Measurements from ENCODE around the gene CRHR2.
"Not testable (repeated sequence)": the region's sequence is repeated elsewhere in the genome, so short reads cannot be mapped to it uniquely, and the experiment has no call there.

Gene CRHR2

GRCh38 chr7:30652132-30652531, 30.1 kb downstream of the CRHR2 start:
- no peak for DNase-seq

GRCh38 chr7:30650421-30650808, 31.8 kb downstream of the CRHR2 start:
- peak; percentile 32 for DNase-seq

GRCh38 chr7:30649717-30650420, 32.4 kb downstream of the CRHR2 start:
- peak; percentile 44 for DNase-seq

- peak; percentile 17 for DNase-seq
Measured at GRCh38 chr7:30648744-30649540, 33.3 kb downstream of the CRHR2 start.

- DNase-seq = peak; percentile 95
Measured at GRCh38 chr7:30647589-30648364, 34.5 kb downstream of the CRHR2 start.

GRCh38 chr7:30646154-30646553, 36.1 kb downstream of the CRHR2 start:
- no peak for DNase-seq

- no peak for DNase-seq
Measured at GRCh38 chr7:30645661-30646060, 36.6 kb downstream of the CRHR2 start.

GRCh38 chr7:30644286-30644955, 37.8 kb downstream of the CRHR2 start:
- DNase-seq = no peak

- no peak for DNase-seq
Measured at GRCh38 chr7:30642789-30643188, 39.5 kb downstream of the CRHR2 start.

GRCh38 chr7:30642322-30642721, 39.9 kb downstream of the CRHR2 start:
- DNase-seq = not testable (repeated sequence)

- DNase-seq = no peak
Measured at GRCh38 chr7:30635798-30636197, 46.5 kb downstream of the CRHR2 start.

GRCh38 chr7:30634634-30635201, 47.5 kb downstream of the CRHR2 start:
- no peak for DNase-seq

GRCh38 chr7:30634193-30634626, 48.0 kb downstream of the CRHR2 start:
- no peak for DNase-seq

GRCh38 chr7:30633223-30633622, 49.0 kb downstream of the CRHR2 start:
- DNase-seq = no peak

GRCh38 chr7:30630986-30631385, 51.3 kb downstream of the CRHR2 start:
- DNase-seq = no peak

GRCh38 chr7:30627026-30627425, 55.2 kb downstream of the CRHR2 start:
- no peak for DNase-seq

- DNase-seq = peak; percentile 60
Measured at GRCh38 chr7:30625283-30625682, 57.0 kb downstream of the CRHR2 start.

GRCh38 chr7:30618961-30619360, 63.3 kb downstream of the CRHR2 start:
- DNase-seq = no peak

GRCh38 chr7:30618080-30618676, 64.1 kb downstream of the CRHR2 start:
- no peak for DNase-seq

- no peak for DNase-seq
Measured at GRCh38 chr7:30617359-30617758, 64.9 kb downstream of the CRHR2 start.

- DNase-seq = peak; percentile 17
Measured at GRCh38 chr7:30616318-30616717, 65.9 kb downstream of the CRHR2 start.

All from NCI-H69 (cell line).